NCI-H460 (cell line): ENCODE results near the gene FARSA. TPM values are rescaled to one million over a fixed set of nuclear protein-coding genes. Genes with fewer than 3 reads are reported as not detected.
"Not testable (repeated sequence)": the region's sequence is repeated elsewhere in the genome, so short reads cannot be mapped to it uniquely, and the experiment has no call there.

Source experiments
- DNase-seq: peaks from one replicate; pipeline ENCODE4 v3.0.0-alpha.2; 2016; ENCODE audit warnings: low read depth; ENCODE audit errors: extremely low read depth
- total RNA-seq: library from RNA; depleted of rRNA; stranded (reverse); fragments of >200 nt; shearing (Covaris generic); gene quantifications from 2 replicates; pipeline ENCODE4 v1.2.3, GENCODE V29; 2014

FARSA gene
- total RNA-seq, 1 experiment from 2014 or later, result 45.7 TPM

DNA sequence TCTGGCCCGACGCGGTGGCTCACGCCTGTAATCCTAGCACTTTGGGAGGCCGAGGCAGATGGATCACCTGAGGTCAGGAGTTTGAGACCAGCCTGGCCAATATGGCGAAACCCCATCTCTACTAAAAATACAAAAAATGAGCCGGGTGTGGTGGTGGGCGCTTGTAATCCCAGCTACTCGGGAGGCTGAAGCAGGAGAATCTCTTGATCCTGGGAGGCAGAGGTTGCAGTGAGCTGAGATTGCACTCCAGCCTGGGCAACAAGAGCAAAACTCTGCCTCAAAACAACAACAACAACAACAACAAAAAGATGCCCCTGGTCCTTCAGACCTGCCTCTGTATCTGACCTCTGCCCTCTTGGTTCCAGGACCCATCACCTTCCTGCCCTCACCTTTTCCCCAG is 22.1 kb upstream of the FARSA start:
- not testable (repeated sequence) for DNase-seq

DNA sequence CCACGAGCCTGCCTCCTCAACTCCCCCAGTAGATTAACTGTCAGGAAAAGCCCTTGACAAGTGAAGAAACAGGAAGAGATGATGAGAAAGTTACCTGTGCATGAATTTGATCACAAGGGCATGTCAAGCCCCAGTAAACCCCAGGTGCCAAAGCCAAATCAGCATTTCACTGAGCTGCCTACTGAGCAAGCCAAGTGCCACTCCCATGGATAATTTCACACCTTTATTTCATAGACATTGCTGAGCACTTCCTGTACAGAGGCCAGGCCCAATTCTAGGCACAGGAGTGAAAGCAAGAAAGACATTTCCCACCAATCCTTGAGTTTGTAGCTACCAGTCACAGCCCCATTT is 21.1 kb upstream of the FARSA start:
- DNase-seq, result no peak

DNA sequence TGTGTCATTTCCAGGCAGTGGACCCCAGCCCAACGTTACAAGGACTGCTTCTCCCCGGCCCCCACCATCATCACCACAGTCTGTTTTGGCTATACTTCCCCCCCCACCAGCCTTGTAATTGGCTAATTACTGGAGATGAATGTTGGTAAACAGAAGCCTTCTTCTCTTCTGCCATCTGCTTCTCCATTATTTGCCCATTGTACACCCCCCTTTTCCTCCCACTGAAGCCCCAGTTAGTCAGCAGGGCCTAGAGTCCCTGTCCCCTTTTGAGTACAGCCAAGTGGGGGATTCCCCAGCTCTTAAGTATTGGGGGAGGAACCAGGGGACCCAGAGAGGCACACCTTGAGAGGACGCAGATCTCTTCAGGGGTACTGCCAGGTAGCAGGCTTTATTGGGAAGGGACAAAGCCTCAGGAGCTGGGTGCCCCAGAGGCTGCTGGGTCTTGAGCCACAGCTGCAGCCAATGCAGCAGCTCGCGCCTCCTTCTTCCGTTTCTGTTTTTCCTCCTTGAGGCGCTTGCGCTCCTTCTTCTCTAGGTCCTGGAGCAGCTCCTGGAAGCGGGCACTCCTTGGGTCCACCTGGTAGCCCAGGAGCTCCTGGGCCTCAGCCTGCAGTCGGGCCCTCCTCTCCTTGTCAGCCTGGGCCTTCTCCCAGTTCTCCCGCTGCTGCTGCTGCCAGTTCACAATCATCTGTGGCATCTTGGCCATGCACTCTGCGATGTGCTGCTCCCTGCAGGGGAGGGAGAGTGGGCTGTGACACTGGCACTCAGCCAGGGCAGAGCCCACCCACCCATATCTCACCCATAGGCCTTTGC is 20.5 kb upstream of the FARSA start:
- DNase-seq, result no peak

DNA sequence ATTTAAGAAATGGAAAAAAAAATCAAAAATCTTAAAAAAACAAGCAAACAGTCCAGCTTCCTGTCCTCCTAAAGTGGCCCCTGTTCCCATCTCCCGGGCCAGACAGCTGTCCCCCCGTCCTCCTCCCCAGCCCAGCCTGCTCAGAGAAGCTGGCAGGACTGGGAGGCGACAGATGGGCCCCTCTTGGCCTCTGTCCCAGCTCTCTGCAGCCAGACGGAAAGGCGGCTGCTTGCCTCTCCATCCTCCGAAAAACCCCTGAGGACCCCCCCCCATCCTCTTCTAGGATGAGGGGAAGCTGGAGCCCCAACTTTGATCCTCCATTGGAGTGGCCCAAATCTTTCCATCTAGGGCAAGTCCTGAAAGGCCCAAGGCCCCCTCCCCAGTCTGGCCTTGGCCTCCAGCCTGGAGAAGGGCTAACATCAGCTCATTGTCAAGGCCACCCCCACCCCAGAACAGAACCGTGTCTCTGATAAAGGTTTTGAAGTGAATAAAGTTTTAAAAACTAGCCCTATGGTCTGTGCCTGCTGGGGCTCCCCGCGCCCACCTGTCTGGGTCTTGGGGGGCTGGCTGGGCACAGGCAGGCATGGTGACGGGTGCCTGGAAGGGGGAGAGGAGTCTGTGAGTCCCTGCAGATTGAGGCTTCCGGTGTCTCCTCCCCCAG is 19.8 kb upstream of the FARSA start:
- DNase-seq, result no peak

DNA sequence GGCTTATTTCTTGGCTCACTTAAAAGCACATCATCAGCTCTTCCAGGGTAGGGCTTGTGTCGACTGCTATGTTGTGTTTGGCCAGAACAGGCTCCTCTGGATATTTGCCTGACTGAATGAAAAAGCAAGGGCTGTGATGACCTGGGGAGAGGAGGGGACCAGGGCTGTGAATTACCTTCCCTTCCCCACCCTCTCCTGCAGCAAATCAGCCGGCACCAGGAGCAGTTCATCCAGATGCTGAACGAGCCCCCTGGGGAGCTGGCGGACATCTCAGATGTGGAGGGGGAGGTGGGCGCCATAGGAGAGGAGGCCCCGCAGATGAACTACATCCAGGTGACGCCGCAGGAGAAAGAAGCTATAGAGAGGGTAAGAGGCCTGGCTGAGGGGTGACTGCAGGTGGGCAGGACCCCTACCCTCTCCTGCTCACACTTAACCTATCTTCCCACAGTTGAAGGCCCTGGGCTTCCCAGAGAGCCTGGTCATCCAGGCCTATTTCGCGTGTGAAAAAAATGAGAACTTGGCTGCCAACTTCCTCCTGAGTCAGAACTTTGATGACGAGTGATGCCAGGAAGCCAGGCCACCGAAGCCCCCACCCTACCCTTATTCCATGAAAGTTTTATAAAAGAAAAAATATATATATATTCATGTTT is 19.1 kb upstream of the FARSA start:
- DNase-seq, result no peak

DNA sequence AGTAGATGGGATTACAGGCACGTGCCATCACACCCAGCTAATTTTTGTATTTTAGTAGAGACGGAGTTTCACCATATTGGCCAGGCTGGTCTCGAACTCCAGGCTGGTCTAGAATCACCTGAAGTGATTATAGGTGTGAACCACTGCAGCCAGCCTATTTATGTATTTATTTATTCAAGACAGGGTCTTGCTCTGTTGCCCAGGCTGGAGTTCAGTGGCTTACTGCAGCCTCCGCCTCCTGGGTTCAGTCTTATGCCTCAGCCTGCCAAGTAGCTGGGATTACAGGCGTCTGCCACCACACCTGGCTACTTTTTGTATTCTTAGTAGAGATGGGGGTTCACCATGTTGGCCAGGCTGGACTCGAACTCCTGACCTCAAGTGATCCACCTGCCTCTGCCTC is 18.5 kb upstream of the FARSA start:
- not testable (repeated sequence) for DNase-seq

DNA sequence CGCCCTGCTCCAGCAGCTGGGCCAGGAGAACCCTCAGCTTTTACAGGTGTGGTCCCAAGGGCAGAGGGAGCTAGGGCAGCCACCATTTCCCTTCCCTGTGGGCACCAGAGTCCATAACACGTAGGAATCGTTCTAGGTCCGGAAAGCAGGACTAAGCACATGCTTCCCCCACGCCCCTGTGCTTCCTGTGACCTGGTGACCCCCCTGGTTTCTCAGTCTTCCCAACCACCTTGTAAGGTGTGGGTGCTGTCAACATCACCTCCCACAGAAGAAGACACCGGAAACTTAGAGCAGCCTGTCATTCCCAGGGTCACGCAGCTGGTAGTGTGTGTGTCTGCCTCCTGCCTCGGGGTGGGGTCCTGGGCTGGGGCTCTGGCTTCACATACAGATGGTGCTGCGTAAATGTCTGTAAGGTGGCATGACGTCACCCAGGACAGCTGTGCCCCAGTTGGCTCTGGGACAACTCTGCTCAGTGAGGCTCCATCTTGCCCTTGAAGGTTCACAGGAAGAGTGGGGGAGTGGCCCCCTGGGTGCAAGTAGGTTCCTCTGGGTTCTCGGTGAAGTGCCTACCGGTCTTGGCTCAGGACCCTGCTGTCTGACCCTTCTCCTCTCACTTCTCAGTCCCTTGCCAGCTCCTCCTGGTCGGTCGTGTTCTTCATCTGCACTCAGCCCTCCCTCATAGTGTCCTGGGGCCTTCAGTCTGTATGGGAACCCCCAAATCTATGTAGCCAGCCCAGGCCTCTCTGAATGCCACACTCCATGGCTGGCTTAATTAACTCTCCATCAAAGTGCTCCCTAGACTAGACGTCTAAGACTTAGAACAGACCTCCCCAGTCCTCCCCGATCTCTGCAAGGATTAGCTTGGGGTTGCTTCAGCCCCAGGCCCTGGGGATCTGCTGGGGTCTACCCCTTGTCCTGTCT is 16.1 kb upstream of the FARSA start:
- no peak for DNase-seq

DNA sequence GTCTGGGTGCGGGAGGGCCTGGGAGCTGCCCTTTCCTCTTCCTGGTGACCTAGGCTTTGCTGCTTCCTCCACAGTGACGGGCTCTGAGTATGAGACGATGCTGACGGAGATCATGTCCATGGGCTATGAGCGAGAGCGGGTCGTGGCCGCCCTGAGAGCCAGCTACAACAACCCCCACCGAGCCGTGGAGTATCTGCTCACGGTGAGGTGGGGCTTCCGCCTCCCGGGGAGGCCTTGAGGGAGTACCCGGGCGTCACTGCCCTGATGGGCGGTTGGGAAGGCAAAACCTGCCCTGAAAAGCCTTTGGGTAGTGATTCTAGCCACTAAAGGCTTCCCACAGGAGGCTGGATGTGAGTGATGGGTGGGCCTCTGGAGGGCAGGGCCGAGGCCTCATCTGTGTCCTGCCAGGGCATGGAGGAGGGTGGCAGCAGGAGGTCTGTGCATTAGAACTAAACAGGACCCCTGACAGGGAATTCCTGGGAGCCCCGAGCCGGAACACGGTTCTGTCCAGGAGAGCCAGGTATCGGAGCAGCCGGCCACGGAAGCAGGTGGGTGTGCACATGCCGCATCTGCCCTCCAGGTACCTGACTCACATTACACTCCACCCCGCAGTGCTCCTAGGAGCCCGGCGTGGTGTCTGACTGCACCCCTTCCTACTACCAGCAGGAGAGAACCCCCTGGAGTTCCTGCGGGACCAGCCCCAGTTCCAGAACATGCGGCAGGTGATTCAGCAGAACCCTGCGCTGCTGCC is 15.3 kb upstream of the FARSA start:
- DNase-seq, result no peak

DNA sequence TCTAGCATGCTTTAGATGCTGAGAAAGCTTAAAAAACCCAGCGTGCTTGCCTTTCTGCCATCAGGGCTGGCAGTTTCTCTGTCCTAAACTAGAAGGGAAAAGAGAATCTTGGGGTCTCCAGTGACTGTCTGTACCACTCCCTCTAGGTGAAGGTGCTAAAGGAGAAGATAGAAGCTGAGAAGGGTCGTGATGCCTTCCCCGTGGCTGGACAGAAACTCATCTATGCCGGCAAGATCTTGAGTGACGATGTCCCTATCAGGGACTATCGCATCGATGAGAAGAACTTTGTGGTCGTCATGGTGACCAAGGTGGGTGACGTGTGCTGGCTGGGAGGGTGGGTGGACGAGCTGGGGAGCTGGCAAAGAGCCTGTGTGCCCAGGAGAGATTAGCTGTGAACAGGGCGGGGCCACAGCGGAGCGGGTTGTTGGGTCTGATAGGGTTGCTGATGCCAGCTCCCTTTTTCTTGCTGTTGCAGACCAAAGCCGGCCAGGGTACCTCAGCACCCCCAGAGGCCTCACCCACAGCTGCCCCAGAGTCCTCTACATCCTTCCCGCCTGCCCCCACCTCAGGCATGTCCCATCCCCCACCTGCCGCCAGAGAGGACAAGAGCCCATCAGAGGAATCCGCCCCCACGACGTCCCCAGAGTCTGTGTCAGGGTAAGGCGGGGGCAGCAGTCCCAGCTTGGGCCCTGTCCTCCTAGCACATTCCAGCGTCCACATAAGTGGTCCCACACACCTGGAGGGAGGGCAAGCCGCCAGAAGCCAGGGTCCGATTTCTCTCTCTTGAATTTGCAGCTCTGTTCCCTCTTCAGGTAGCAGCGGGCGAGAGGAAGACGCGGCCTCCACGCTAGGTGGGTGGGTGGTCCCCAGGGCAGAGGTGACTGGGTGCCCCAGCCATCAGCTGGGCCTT is 14.4 kb upstream of the FARSA start:
- no peak for DNase-seq

DNA sequence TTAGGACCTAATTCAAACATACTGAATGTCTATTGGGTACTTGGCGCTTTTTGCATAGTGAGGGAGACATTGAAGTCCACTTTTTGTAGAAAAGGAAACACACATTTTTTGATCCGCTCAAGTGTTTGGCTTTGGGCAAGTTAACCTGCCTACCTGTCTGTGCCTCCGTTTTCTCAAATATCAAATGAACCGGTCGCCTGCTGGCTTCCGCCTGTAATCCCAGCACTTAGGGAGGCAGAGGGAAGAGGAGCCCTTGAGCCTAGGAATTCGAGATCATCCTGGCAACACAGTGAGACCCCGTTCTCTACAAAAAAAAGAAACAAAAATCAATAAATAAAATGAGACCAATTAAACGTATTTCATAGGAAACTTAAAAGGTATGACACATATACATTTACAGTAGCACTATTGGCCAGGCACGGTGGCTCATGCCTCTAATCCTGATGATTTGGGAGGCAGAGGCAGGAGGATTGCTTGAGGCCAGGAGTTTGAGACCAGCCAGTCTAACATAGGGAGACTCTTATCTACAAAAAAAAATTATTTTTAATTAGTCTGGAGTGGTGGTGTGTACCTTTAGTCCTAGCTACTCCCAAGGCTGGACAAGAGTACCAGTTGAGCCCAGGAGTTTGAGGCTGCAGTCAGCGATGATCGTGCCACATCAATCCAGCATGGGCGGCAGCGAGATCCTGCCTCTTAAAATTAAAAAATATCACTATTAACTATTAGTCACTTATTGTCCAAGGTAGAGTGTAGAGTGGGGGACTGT is 13.4 kb upstream of the FARSA start:
- no peak for DNase-seq

DNA sequence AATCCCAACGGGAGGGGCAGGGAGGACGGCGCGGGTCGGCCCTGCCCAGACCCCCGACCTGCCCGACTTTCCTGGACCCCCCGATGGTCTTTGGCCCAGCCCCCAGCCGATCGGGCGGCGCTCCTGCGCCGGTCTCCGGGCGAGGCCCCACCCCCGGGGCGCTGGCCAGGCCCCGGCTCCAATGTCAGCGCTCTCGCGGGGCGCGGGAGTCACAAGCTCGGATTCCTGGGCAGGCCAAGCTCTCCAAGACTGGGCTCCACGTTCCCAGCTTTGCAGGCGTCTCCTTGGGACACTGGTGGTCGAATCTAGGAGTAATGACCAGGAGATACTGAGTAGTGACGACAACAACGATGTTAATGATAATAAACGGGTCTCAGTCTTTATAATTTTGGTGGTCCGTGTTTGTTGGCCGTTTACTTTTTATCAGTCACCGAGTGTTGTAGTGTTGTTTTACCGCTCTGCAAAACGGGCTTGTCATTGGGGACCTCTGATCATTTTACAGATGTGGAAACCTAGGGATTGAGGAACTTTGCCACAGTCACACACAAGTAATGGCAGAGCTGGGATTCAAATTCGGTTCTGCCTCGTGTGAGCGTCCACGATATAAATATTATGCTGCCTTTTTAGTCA is 12.7 kb upstream of the FARSA start:
- no peak for DNase-seq

DNA sequence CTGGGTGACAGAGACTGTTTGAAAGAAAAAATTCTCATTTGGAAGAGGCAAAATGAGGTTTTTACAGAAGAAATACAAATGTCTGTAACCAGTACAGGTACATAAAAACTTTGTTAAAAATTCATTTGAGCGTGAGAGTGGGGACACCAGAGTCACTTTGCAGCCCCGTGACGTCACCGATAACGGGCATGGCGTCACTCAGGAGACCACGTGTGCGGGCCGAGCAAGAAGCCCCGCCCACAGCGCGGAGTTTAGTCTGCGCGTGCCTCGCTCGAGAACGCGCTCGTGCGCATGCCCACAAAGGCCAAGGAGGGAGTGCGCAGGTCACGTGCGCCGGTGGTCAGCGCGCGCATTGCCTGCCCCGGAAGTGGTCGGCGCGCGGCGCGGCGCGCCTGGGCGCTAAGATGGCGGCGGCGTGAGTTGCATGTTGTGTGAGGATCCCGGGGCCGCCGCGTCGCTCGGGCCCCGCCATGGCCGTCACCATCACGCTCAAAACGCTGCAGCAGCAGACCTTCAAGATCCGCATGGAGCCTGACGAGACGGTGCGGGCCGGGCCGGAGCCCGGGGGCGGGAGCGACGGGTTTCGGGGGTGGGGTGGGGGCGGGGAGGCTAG is 12.1 kb upstream of the FARSA start, which contains the start of gene RAD23A:
Gene RAD23A, plus strand, starts transcription at position 384 of the 613 bp plus-strand sequence. Its CDS starts 87 bp downstream, at position 471.
- DNase-seq, result peak; percentile 96

DNA sequence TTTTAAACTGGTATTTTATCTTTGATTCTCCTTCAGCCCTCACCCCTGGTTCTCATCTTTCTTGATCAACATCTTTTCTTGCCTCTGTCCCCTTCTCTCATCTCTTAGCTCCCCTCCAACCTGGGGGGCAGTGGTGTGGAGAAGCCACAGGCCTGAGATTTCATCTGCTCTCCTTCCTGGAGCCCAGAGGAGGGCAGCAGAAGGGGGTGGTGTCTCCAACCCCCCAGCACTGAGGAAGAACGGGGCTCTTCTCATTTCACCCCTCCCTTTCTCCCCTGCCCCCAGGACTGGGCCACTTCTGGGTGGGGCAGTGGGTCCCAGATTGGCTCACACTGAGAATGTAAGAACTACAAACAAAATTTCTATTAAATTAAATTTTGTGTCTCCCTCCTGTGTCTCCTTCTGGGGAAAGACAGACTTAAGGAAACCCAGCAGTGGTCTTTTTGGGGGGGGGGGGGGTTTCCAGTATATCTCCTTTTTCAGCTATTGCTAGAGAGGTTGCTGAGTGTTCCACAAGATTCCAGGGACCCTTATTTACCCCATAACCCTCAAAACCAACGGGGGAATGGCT is 10.7 kb upstream of the FARSA start:
- DNase-seq, result no peak

DNA sequence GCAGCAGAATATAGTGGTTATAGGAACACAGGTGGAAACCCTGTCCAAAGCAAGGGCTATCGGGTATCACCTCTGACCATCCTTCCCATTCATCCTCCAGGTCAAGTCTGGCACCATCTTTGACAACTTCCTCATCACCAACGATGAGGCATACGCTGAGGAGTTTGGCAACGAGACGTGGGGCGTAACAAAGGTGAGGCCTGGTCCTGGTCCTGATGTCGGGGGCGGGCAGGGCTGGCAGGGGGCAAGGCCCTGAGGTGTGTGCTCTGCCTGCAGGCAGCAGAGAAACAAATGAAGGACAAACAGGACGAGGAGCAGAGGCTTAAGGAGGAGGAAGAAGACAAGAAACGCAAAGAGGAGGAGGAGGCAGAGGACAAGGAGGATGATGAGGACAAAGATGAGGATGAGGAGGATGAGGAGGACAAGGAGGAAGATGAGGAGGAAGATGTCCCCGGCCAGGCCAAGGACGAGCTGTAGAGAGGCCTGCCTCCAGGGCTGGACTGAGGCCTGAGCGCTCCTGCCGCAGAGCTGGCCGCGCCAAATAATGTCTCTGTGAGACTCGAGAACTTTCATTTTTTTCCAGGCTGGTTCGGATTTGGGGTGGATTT is 10.0 kb upstream of the FARSA start:
- no peak for DNase-seq

DNA sequence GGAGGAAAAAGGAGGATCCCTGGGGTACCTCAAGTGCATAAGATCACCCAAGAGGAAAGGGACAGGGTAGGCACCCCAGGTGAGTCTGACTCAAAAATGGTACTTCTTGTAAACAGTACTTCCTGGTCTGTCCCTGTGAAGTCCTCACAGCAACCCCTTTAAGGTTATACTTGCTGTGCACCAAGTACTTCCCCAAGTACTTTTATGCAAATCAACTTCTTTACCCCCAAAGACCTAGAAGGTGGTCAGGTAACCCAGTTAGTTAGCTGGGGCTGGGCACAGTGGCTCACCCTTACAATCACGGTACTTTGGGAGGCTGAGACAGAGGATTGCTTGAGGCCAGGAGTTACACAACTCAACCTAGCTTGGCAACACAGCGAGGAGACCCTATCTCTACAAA is 7.4 kb upstream of the FARSA start:
- DNase-seq, result no peak

DNA sequence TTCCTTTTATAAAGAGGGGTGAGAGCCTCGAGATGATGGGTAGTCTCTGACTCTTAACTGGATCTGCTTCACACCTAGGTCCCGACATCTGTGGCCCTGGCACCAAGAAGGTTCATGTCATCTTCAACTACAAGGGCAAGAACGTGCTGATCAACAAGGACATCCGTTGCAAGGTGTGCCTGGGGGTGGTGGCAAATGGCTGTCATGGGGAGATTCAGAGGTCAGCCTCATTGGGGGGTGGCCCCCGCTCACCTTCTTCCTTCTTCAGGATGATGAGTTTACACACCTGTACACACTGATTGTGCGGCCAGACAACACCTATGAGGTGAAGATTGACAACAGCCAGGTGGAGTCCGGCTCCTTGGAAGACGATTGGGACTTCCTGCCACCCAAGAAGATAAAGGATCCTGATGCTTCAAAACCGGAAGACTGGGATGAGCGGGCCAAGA is 6.5 kb upstream of the FARSA start:
- no peak for DNase-seq
